GM23338 (cell line): ENCODE data around the gene KLK7. TPM values are rescaled to one million over a fixed set of nuclear protein-coding genes. Genes with fewer than 3 reads are reported as not detected.

Experiments
- ATAC-seq: fragments of 200-7000 bp; cut with Tn5 transposase; 3 replicates; pipeline ENCODE4 v1.9.1; 2020
- DNase-seq: peaks from one replicate; pipeline ENCODE4 v3.0.0-alpha.2; 2015; ENCODE audit warnings: low spot score
- H2AFZ ChIP-seq: fragments of 200-600 bp; sonication (generic); 2 replicates; pipeline ENCODE4 v1.8.0; 2016; ENCODE audit warnings: antibody characterized with exemption, mild to moderate bottlenecking, moderate library complexity
- H3F3A ChIP-seq: fragments of 200-600 bp; sonication (generic); replicated peaks from 2 replicates; pipeline ENCODE4 v1.8.0; 2017; ENCODE audit warnings: antibody characterized with exemption, mixed run types, low read depth
- H3K27ac ChIP-seq: fragments of 200-600 bp; sonication (generic); 2 replicates; pipeline ENCODE4 v1.6.1; 2016; ENCODE audit warnings: low read depth
- H3K27me3 ChIP-seq: fragments of 200-600 bp; sonication (generic); 2 replicates; pipeline ENCODE4 v1.8.0; 2016; ENCODE audit warnings: mild to moderate bottlenecking, mixed run types, moderate library complexity; ENCODE audit not compliant: insufficient read depth
- H3K36me3 ChIP-seq: fragments of 200-600 bp; sonication (generic); 2 replicates; pipeline ENCODE4 v1.8.0; 2016; ENCODE audit warnings: mild to moderate bottlenecking; ENCODE audit not compliant: insufficient read depth
- H3K4me1 ChIP-seq: fragments of 200-600 bp; sonication (generic); 2 replicates; pipeline ENCODE4 v1.8.0; 2016; ENCODE audit warnings: mild to moderate bottlenecking, moderate library complexity; ENCODE audit not compliant: insufficient read depth
- H3K4me2 ChIP-seq: fragments of 200-600 bp; sonication (generic); 2 replicates; pipeline ENCODE4 v1.7.1; 2017; ENCODE audit warnings: mixed run types
- H3K4me3 ChIP-seq: fragments of 200-600 bp; sonication (generic); 2 replicates; pipeline ENCODE4 v1.6.1; 2016; ENCODE audit warnings: mixed run types
- H3K79me2 ChIP-seq: fragments of 200-600 bp; sonication (generic); replicated peaks from 2 replicates; pipeline ENCODE4 v1.8.0; 2017; ENCODE audit warnings: mild to moderate bottlenecking; ENCODE audit not compliant: insufficient read depth
- H3K9me2 ChIP-seq: fragments of 200-600 bp; sonication (generic); 2 replicates; pipeline ENCODE4 v1.8.0; 2017; ENCODE audit not compliant: insufficient read depth
- H4K20me1 ChIP-seq: fragments of 200-600 bp; sonication (generic); replicated peaks from 2 replicates; pipeline ENCODE4 v1.8.0; 2017; ENCODE audit warnings: mild to moderate bottlenecking; ENCODE audit not compliant: insufficient read depth
- H3K27ac Mint-ChIP-seq: 2 replicates; pipeline ENCODE4 v1.8.0; 2020; ENCODE audit warnings: inconsistent platforms, mild to moderate bottlenecking, moderate library complexity, mixed read lengths
- H3K27me3 Mint-ChIP-seq: 3 replicates; pipeline ENCODE4 v1.8.0; 2022; ENCODE audit warnings: low read depth, mild to moderate bottlenecking, moderate library complexity, mixed read lengths, inconsistent platforms; ENCODE audit not compliant: insufficient read depth, poor library complexity
- H3K36me3 Mint-ChIP-seq: 3 replicates; pipeline ENCODE4 v1.8.0; 2021; ENCODE audit warnings: low read depth, mild to moderate bottlenecking, inconsistent platforms, moderate library complexity, mixed read lengths
- H3K4me1 Mint-ChIP-seq: 3 replicates; pipeline ENCODE4 v1.8.0; 2020; ENCODE audit warnings: mild to moderate bottlenecking, inconsistent platforms, mixed read lengths
- H3K4me3 Mint-ChIP-seq: 3 replicates; pipeline ENCODE4 v1.8.0; 2021; ENCODE audit warnings: moderate library complexity, mild to moderate bottlenecking, inconsistent platforms, mixed read lengths
- H3K9me3 Mint-ChIP-seq: 3 replicates; pipeline ENCODE4 v1.8.0; 2020; ENCODE audit warnings: moderate library complexity, mild to moderate bottlenecking, inconsistent platforms, mixed read lengths
- CREB1 ChIP-seq: fragments of 250-450 bp; sonication (Bioruptor Pico); IDR thresholded peaks from 2 replicates; pipeline ENCODE4 v1.5.0; 2020; ENCODE audit warnings: low read depth, mild to moderate bottlenecking, moderate library complexity
- NANOG ChIP-seq: IDR thresholded peaks from 2 replicates; pipeline ENCODE4 v1.6.1; 2016; ENCODE audit warnings: antibody characterized with exemption, borderline replicate concordance
- POLR2AphosphoS5 ChIP-seq: IDR thresholded peaks from 2 replicates; pipeline ENCODE4 v1.6.1; 2016; ENCODE audit warnings: antibody characterized with exemption, low read depth
- ZNF331 ChIP-seq: fragments of 250-450 bp; sonication (Bioruptor Pico); IDR thresholded peaks from 2 replicates; pipeline ENCODE4 v1.5.0; 2020; ENCODE audit warnings: low read depth, mild to moderate bottlenecking, moderate library complexity
- polyA plus RNA-seq: library from polyadenylated mRNA; unstranded; fragments of >200 nt; fragmentation: Nextera tagmentation; extraction: Ambion mirVana; gene quantifications from 2 replicates; pipeline ENCODE4 v1.2.1, GENCODE V29; 2016
- total RNA-seq: library from RNA; depleted of rRNA; stranded (reverse); fragments of >200 nt; shearing (Covaris generic); gene quantifications from 2 replicates; pipeline ENCODE4 v1.2.3, GENCODE V29; 2014
- TF ChIP-seq, protein P1 (sequence below): fragments of 250-450 bp; sonication (Bioruptor Pico); IDR thresholded peaks from 2 replicates; pipeline ENCODE4 v1.5.0; 2020; ENCODE audit warnings: mild to moderate bottlenecking, moderate library complexity
- TF ChIP-seq, protein P2 (sequence below): IDR thresholded peaks from one replicate; pipeline ENCODE4 v1.6.1; 2018; ENCODE audit warnings: antibody characterized with exemption; ENCODE audit not compliant: unreplicated experiment

KLK7 gene
- total and polyA plus RNA-seq, 2 experiments from 2014 or later, result 1.1 to 1.4 TPM

DNA sequence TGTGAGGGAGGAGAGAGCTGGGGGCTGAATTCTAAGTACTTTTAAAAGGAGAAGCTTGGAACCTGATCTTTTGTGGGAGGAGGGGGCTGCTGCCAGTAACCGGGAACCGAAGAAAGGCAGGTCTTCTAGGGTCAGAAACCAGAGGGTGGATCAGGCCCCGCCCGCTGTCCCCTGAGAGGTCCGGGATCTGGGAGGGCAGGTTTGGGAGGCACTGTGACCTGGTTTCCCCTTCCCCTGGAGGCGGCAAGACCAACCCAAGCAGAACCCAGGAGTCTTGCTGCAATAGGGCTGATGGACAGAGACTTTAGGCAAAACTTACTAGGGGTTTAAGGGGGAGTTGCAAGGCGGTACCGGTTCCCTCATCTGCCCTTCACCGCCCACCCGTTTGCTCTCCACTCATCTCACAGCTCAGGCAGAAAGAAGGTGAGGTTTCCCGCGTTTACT is 18.4 kb upstream of the KLK7 start (continued):
- TF ChIP-seq, protein P1, sequence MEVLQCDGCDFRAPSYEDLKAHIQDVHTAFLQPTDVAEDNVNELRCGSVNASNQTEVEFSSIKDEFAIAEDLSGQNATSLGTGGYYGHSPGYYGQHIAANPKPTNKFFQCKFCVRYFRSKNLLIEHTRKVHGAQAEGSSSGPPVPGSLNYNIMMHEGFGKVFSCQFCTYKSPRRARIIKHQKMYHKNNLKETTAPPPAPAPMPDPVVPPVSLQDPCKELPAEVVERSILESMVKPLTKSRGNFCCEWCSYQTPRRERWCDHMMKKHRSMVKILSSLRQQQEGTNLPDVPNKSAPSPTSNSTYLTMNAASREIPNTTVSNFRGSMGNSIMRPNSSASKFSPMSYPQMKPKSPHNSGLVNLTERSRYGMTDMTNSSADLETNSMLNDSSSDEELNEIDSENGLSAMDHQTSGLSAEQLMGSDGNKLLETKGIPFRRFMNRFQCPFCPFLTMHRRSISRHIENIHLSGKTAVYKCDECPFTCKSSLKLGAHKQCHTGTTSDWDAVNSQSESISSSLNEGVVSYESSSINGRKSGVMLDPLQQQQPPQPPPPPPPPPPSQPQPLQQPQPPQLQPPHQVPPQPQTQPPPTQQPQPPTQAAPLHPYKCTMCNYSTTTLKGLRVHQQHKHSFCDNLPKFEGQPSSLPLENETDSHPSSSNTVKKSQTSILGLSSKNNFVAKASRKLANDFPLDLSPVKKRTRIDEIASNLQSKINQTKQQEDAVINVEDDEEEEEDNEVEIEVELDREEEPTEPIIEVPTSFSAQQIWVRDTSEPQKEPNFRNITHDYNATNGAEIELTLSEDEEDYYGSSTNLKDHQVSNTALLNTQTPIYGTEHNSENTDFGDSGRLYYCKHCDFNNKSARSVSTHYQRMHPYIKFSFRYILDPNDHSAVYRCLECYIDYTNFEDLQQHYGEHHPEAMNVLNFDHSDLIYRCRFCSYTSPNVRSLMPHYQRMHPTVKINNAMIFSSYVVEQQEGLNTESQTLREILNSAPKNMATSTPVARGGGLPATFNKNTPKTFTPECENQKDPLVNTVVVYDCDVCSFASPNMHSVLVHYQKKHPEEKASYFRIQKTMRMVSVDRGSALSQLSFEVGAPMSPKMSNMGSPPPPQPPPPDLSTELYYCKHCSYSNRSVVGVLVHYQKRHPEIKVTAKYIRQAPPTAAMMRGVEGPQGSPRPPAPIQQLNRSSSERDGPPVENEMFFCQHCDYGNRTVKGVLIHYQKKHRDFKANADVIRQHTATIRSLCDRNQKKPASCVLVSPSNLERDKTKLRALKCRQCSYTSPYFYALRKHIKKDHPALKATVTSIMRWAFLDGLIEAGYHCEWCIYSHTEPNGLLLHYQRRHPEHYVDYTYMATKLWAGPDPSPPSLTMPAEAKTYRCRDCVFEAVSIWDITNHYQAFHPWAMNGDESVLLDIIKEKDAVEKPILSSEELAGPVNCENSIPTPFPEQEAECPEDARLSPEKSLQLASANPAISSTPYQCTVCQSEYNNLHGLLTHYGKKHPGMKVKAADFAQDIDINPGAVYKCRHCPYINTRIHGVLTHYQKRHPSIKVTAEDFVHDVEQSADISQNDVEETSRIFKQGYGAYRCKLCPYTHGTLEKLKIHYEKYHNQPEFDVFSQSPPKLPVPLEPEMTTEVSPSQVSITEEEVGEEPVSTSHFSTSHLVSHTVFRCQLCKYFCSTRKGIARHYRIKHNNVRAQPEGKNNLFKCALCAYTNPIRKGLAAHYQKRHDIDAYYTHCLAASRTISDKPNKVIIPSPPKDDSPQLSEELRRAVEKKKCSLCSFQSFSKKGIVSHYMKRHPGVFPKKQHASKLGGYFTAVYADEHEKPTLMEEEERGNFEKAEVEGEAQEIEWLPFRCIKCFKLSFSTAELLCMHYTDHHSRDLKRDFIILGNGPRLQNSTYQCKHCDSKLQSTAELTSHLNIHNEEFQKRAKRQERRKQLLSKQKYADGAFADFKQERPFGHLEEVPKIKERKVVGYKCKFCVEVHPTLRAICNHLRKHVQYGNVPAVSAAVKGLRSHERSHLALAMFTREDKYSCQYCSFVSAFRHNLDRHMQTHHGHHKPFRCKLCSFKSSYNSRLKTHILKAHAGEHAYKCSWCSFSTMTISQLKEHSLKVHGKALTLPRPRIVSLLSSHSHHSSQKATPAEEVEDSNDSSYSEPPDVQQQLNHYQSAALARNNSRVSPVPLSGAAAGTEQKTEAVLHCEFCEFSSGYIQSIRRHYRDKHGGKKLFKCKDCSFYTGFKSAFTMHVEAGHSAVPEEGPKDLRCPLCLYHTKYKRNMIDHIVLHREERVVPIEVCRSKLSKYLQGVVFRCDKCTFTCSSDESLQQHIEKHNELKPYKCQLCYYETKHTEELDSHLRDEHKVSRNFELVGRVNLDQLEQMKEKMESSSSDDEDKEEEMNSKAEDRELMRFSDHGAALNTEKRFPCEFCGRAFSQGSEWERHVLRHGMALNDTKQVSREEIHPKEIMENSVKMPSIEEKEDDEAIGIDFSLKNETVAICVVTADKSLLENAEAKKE, result no peak

DNA sequence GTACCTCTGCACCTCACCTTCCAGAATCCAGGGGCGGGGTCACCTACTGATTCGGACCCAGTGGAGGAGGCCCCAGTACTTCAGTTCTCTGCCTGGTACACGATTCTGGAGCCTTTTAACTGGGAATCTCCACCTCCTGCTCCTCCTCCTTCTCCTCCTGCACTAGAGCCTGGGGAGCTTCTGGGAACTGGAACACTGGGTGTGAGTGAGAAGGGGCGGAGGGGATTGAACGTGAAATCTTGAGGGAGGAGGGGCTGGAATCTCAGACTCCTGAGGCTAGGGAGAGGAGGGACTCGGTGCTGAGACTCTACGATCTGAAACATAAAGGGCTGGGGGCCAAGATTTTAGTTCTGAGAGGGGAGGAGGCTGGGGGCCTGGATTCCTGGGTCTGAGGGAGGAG is 17.8 kb upstream of the KLK7 start, which contains the start of gene KLK8:
Gene KLK8 (minus strand): TSS at position 90 of the 400 bp plus-strand sequence. CDS start 437 bp downstream, outside the sequence.
- H3K9me3 Mint-ChIP-seq, result no peaks in the 10 kb centered on the region; the same call in 1 of the 3 replicates
- H3K79me2 ChIP-seq, result no peaks in the 10 kb centered on the region
- peak within 1 kb of the TSS; percentile 17; the same call in 1 of the 3 replicates for H3K4me3 Mint-ChIP-seq
- DNase-seq, result peak; percentile 34
- H2AFZ ChIP-seq, result peak within 1 kb of the TSS; percentile 93
- no peaks in the 10 kb centered on the region for H3F3A ChIP-seq
- H3K27me3 ChIP-seq, result no peaks in the 10 kb centered on the region
- H3K36me3 ChIP-seq, result no peaks in the 10 kb centered on the region
- no peaks in the 10 kb centered on the region for H3K9me2 ChIP-seq
- H3K4me3 ChIP-seq, result peak within 1 kb of the TSS; percentile 41
- no peak within 1 kb of the TSS; the same call in 1 of the 2 replicates for H3K27ac ChIP-seq
- no peaks in the 10 kb centered on the region for H4K20me1 ChIP-seq
- peaks cover 19% of the 10 kb centered on the region for H3K4me1 Mint-ChIP-seq
- H3K27ac Mint-ChIP-seq, result no peak within 1 kb of the TSS; the same call in 1 of the 2 replicates
- peaks cover 17% of the 10 kb centered on the region for H3K4me1 ChIP-seq
- ATAC-seq, result peak; percentile 16
- peaks cover 28% of the 10 kb centered on the region for H3K27me3 Mint-ChIP-seq
- TF ChIP-seq CREB1 (CRISPR knock-in tag) (no peak), NANOG (no peak), POLR2AphosphoS5 (no peak), ZNF331 (no peak)
- TF ChIP-seq, protein P2, sequence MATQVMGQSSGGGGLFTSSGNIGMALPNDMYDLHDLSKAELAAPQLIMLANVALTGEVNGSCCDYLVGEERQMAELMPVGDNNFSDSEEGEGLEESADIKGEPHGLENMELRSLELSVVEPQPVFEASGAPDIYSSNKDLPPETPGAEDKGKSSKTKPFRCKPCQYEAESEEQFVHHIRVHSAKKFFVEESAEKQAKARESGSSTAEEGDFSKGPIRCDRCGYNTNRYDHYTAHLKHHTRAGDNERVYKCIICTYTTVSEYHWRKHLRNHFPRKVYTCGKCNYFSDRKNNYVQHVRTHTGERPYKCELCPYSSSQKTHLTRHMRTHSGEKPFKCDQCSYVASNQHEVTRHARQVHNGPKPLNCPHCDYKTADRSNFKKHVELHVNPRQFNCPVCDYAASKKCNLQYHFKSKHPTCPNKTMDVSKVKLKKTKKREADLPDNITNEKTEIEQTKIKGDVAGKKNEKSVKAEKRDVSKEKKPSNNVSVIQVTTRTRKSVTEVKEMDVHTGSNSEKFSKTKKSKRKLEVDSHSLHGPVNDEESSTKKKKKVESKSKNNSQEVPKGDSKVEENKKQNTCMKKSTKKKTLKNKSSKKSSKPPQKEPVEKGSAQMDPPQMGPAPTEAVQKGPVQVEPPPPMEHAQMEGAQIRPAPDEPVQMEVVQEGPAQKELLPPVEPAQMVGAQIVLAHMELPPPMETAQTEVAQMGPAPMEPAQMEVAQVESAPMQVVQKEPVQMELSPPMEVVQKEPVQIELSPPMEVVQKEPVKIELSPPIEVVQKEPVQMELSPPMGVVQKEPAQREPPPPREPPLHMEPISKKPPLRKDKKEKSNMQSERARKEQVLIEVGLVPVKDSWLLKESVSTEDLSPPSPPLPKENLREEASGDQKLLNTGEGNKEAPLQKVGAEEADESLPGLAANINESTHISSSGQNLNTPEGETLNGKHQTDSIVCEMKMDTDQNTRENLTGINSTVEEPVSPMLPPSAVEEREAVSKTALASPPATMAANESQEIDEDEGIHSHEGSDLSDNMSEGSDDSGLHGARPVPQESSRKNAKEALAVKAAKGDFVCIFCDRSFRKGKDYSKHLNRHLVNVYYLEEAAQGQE, result no peak
- H3K4me2 ChIP-seq, result peak within 1 kb of the TSS; percentile 72
- H3K36me3 Mint-ChIP-seq, result no peaks in the 10 kb centered on the region
